Activated CD4-positive, alpha-beta memory T cell treated with anti-CD3 and anti-CD28 coated beads for 36 hours (primary cell): ENCODE results near the gene IMP3. TPM values are rescaled to one million over a fixed set of nuclear protein-coding genes. Genes with fewer than 3 reads are reported as not detected.
A peak's percentile ranks its signal among the peaks of the same experiment; 100 is the strongest.

Experiments used
- CTCF ChIA-PET: fragments of 350-600 bp; sonication (Branson Sonifier 250); formaldehyde crosslinking; loops from one replicate; lab custom pipeline; 2021; ENCODE audit warnings: antibody characterized with exemption, inconsistent platforms; lab: Charles Lee
- POLR2A ChIA-PET: fragments of 350-600 bp; sonication (Branson Sonifier 250); formaldehyde crosslinking; loops from one replicate; lab custom pipeline; 2021; ENCODE audit warnings: antibody characterized with exemption; lab: Charles Lee
- DNase-seq: peaks from one replicate; pipeline ENCODE4 v3.0.0-alpha.2; 2020
- H3K27ac Mint-ChIP-seq: one replicate; pipeline ENCODE4 v1.8.0; 2021; ENCODE audit warnings: mixed read lengths
- H3K27me3 Mint-ChIP-seq: one replicate; pipeline ENCODE4 v1.8.0; 2021; ENCODE audit warnings: mixed read lengths
- H3K36me3 Mint-ChIP-seq: one replicate; pipeline ENCODE4 v1.8.0; 2021; ENCODE audit warnings: mixed read lengths
- H3K4me1 Mint-ChIP-seq: one replicate; pipeline ENCODE4 v1.8.0; 2021; ENCODE audit warnings: low read depth, mixed read lengths
- H3K4me3 Mint-ChIP-seq: one replicate; pipeline ENCODE4 v1.8.0; 2021; ENCODE audit warnings: mild to moderate bottlenecking, mixed read lengths
- H3K9me3 Mint-ChIP-seq: one replicate; pipeline ENCODE4 v1.8.0; 2021; ENCODE audit warnings: mixed read lengths
- intact Hi-C: fragments of 100-400 bp; cut with micrococcal nuclease; formaldehyde crosslinking; loops from one replicate; pipeline ENCODE4 v1.15.1; 2023
- total RNA-seq, 2 experiments: library from RNA; stranded (reverse); gene quantifications; one replicate each; pipeline ENCODE4 v1.2.3, GENCODE V29; 2021

IMP3 gene
- total RNA-seq, 2 experiments from 2014 or later = 71.7 to 72.4 TPM

DNA sequence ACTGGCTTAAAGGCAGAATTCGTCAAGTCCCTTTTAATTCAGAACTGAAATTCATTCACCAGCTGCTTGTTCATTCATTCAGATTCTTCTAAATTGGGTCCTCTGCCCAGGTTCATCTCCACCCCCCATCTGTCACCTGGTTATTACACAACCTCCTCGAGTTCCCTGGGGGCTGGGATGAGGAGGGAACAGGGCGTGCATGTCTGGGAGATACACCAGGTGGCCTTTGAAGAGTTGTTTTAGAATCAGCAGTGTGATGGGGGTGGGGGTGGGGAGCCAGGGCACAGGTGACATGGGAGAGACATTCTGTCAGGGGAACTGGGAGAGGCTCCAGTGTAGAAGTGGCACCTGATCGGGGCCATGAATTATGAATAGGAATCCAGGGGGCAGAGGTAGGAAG is 15.9 kb upstream of the IMP3 start:
- CTCF ChIA-PET = no interaction called here
- no peak for DNase-seq
- Mint-ChIP-seq H3K4me1 (peaks cover 15% of the 10 kb centered on the region), H3K27ac (no peak overlapping the region), H3K9me3 (no peaks in the 10 kb centered on the region), H3K36me3 (no peaks in the 10 kb centered on the region), H3K4me3 (no peak overlapping the region), H3K27me3 (no peaks in the 10 kb centered on the region)
- intact Hi-C loops = no loop called here
- POLR2A ChIA-PET = no interaction called here

DNA sequence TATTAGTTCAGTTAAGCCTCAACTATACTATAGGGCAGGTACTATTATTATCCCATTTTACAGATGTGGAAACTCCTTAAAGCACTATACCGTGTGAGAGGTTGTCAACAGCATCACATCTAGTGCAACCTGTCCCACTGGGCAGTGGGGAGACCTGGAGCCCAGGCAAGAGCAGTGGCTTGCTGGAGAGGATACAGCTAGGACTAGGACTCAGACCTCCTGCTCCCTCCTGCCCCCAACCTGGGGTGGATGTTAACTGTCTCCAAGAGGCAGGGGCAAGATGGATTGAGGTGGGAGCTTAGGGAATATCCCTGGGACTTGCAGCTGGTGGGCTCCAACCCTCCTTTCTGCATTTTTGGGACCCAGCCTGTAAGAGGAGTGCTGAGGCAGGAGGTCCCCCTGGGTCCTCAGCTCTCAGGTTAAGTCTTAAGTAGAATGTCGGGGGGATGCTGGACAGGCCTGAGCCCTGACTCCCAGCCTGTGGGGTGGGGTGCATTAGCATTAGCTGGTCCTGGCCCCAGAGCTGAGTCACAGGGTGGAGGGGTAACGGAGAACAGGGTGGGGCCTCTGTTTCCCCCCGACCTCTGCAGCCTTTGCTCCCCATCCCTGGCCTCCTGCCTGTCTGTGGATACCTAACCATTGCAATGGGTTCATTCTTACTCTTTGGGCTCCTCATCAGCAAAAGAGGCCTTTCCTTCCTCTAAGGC is 14.3 kb upstream of the IMP3 start:
- intact Hi-C loops = no loop called here

DNA sequence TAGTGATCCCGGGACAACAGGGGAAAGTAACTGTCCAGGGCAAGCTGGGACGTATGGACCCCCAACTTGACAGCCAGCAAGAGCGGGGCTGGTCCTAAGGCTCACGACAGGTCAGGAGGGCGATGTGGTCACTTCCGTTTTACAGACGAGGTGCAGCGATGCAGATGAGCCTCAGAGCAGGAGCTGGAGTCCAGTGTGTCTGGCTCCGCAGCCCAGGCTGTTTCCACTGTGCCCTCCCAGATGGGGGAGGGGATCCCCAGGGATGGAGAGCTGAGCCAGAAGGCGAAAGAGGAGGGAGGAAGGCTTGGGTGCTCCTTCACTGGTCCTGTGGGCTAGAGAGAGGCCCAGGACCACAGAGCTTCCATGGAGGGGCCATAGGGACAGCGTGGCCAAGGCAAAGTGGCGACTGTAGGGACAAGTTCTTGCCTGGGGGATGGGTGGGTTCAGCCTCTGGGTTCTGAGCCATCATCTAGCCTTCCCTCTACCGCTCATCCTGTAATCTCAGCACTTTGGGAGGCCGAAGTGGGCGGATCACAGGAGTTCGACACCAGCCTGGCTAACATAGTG is 13.4 kb upstream of the IMP3 start:
- ChIA-PET POLR2A (interaction anchor here (0.6 to 1.5 kb wide), 2 partner anchors 13 to 57 kb away, joined by 3 to 5 read pairs; partner anchors contain the start of gene IMP3), CTCF (no interaction called here)
- H3K4me1 Mint-ChIP-seq = peaks cover 37% of the 10 kb centered on the region
- H3K27ac Mint-ChIP-seq = no peak overlapping the region
- no peaks in the 10 kb centered on the region for H3K27me3 Mint-ChIP-seq
- no peaks in the 10 kb centered on the region for H3K9me3 Mint-ChIP-seq
- no peaks in the 10 kb centered on the region for H3K36me3 Mint-ChIP-seq
- intact Hi-C loops = no loop called here
- no peak for DNase-seq
- H3K4me3 Mint-ChIP-seq = no peak overlapping the region

More for the DNA sequence above, 14.3 kb upstream of the IMP3 start:
- ChIA-PET CTCF (no interaction called here), POLR2A (no interaction called here)
- H3K4me1 Mint-ChIP-seq = peaks cover 30% of the 10 kb centered on the region
- H3K4me3 Mint-ChIP-seq = no peak overlapping the region
- H3K27me3 Mint-ChIP-seq = no peaks in the 10 kb centered on the region
- H3K27ac Mint-ChIP-seq = no peak overlapping the region
- no peak for DNase-seq
- no peaks in the 10 kb centered on the region for H3K9me3 Mint-ChIP-seq
- H3K36me3 Mint-ChIP-seq = no peaks in the 10 kb centered on the region

DNA sequence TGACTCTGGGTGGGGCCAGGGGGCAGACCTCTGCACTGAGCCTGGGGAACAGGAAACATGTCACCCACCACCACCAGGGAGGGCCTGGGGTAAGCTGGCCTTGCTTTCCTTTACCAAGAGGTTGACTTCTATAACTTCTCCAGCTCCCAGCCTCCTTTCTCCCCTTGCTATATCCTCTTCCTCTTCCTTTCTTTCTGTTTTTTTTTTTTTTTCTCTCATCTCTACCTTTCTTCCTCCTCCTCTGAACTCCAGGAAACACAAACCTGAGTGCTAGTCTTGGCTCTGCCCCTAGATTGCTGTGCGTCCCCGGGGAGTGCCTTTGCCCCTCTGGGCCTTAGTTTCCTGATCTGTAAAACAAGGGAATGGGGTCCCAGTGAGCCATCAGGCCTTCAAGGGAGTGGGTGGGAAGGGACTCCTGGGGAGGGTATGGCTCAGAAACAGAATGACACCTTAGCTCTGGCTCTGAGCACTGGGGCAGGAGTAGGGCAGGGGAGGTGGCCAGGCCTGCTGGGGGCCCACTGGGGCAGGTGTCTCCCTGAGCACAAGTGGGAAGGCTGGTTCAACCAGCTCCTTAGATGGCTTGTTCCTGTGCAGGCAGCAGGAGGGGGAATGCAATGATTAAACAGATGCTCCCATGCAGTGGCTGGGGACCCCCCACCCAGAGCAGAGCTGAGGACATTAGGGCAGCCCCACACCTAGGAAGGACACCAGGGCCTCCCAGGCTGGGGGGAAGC is 12.0 kb upstream of the IMP3 start:
- Mint-ChIP-seq H3K4me3 (no peak overlapping the region), H3K27ac (no peak overlapping the region), H3K27me3 (no peaks in the 10 kb centered on the region), H3K36me3 (no peaks in the 10 kb centered on the region), H3K9me3 (no peaks in the 10 kb centered on the region), H3K4me1 (peaks cover 38% of the 10 kb centered on the region)
- CTCF ChIA-PET = interaction anchor here (1.5 kb wide), 1 partner anchor 11 kb away, joined by 5 read pairs; no protein-coding TSS in a partner anchor
- DNase-seq = peak; percentile 17
- POLR2A ChIA-PET = interaction anchor here (1.5 kb wide), 1 partner anchor 12 kb away, joined by 3 read pairs; the partner anchor contains the start of gene IMP3
- intact Hi-C loops = no loop called here

DNA sequence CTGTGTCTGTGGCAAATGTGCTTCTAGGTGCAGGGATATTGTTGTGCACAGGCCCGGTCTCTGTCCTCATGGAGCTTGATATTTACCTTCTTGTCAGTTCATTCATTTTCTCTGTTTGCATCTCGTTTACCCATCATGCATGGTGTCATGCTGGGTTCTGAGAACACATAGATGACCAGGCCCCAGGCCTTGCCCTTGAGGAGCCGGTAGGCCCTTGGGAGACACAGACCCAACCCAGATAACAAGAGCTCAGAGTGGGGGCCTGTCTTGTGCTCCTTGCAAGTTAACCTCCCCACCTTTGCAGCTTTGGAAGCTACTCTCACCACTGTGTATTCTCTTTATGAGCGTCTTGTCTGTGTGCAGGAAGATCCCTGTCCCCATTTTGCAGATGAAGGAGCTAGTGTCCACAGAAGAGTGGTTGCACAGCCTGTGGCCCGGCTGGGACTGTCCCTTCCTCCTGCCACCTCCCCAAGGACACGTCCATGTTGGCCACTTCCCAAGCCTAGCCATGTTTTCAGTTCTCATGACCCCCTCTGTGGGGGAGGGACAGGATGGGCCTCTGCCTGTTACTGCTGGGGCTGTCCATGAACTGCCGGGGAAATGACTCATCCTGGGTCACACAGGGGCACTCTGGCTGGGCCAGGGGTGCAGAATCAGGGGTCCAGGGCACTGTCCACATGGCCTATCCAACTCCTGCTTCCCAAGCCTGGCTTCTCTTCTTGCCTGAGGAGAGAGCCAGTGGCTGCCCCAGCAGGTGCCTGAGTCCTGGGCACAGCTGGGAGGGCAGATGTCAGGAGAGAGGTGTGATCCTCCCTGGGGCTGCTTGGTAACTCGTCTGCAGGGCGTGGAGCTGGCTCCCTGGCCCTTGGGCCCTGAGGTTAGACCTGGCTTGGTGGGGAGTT is 11.1 kb upstream of the IMP3 start:
- Mint-ChIP-seq H3K9me3 (no peaks in the 10 kb centered on the region), H3K27ac (peak overlapping the region; percentile 23), H3K4me1 (peaks cover 44% of the 10 kb centered on the region), H3K4me3 (no peak overlapping the region), H3K27me3 (no peaks in the 10 kb centered on the region), H3K36me3 (no peaks in the 10 kb centered on the region)
- intact Hi-C loops = no loop called here
- ChIA-PET POLR2A (no interaction called here), CTCF (interaction anchor here (1.5 kb wide), 1 partner anchor 10 kb away, joined by 5 read pairs; no protein-coding TSS in a partner anchor)
- DNase-seq = peak; percentile 18

DNA sequence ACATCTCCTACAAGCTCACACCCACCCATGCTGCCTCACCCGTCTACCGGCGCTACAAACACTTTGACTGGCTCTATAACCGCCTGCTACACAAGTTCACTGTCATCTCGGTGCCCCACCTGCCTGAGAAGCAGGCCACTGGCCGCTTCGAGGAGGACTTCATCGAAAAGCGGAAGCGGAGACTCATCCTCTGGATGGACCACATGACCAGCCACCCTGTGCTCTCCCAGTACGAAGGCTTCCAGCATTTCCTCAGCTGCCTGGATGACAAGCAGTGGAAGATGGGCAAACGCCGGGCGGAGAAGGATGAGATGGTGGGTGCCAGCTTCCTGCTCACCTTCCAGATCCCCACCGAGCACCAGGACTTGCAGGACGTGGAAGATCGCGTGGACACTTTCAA is 9.8 kb upstream of the IMP3 start:
- ChIA-PET POLR2A (no interaction called here), CTCF (interaction anchor here (1.0 to 2.0 kb wide), 3 partner anchors 9 to 282 kb away, joined by 3 to 6 read pairs (median 4); no protein-coding TSS in a partner anchor)
- Mint-ChIP-seq H3K27ac (no peak overlapping the region), H3K4me3 (no peak overlapping the region), H3K36me3 (no peaks in the 10 kb centered on the region), H3K9me3 (no peaks in the 10 kb centered on the region), H3K4me1 (peaks cover 44% of the 10 kb centered on the region), H3K27me3 (no peaks in the 10 kb centered on the region)
- DNase-seq = no peak
- intact Hi-C loops = no loop called here

DNA sequence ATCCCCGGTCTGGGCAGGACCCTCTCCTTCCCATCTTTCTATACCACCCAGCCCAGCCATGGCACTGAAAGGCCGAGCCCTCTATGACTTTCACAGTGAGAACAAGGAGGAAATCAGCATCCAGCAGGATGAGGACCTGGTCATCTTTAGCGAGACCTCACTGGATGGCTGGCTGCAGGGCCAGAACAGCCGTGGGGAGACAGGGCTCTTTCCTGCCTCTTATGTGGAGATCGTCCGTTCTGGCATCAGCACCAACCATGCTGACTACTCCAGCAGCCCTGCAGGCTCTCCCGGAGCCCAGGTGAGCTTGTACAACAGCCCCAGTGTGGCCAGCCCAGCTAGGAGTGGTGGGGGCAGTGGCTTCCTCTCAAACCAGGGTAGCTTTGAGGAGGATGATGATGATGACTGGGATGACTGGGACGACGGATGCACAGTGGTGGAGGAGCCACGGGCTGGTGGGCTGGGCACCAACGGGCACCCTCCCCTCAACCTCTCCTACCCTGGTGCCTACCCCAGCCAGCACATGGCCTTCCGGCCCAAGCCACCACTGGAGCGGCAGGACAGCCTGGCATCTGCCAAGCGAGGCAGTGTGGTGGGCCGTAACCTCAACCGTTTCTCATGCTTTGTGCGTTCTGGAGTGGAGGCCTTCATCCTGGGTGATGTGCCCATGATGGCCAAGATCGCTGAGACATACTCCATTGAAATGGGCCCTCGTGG is 9.2 kb upstream of the IMP3 start:
- peaks cover 44% of the 10 kb centered on the region for H3K4me1 Mint-ChIP-seq
- H3K9me3 Mint-ChIP-seq = no peaks in the 10 kb centered on the region
- ChIA-PET POLR2A (no interaction called here), CTCF (interaction anchor here (1.0 to 2.0 kb wide), 3 partner anchors 8 to 281 kb away, joined by 3 to 6 read pairs (median 4); no protein-coding TSS in a partner anchor)
- no peaks in the 10 kb centered on the region for H3K27me3 Mint-ChIP-seq
- no peaks in the 10 kb centered on the region for H3K36me3 Mint-ChIP-seq
- no peak for DNase-seq
- H3K27ac Mint-ChIP-seq = no peak overlapping the region
- intact Hi-C loops = no loop called here
- H3K4me3 Mint-ChIP-seq = peak overlapping the region; percentile 77

DNA sequence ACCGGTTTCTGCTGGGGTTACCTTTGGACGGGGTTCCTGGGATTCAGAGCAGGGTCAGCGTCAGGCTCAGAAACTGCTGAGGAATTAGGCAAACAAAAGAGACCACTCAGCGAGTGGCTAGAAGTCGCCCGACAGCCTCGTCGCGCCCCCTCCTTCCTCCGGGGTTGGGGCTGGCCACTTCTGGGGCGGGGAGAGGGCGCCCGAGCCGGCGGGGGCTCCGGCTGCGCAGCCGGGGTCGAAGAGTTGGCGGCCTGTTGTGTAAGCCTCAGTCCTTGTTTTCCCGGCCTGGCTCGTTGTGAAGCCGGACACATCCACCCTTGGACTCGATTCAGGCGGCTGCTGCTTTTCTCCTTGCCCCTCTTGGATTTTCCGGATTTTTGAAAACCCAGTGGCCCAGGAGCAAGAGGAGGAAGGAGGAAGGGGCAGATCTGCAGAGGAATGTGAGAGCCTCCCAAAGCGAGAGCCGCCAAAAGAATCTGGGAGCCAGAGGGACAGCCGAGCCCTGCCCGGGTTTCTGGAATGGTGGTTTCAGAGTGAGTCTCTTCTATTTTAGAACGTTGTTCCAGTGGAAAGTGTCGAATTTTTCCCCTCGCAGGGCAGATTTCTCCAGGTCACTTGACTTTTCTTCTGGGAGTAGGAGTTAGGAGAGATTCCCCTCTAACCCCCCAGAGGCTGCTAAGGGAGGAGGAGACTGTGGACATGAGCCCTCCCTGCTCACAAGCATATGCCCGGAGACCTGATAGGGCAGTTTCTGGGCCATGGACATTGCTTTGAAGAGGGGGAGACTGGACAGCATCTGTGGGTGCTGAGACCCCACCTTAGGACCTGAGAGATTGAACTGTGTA is 8.4 kb upstream of the IMP3 start:
- Mint-ChIP-seq H3K27me3 (no peaks in the 10 kb centered on the region), H3K27ac (no peak overlapping the region), H3K9me3 (no peaks in the 10 kb centered on the region), H3K4me1 (peaks cover 44% of the 10 kb centered on the region), H3K4me3 (peak overlapping the region; percentile 77), H3K36me3 (no peaks in the 10 kb centered on the region)
- no peak for DNase-seq
- intact Hi-C loops = no loop called here
- CTCF ChIA-PET = interaction anchor here (0.6 to 2.3 kb wide), 11 partner anchors 7 to 280 kb away, joined by 3 to 24 read pairs (median 4); partner anchors contain the start of gene MAN2C1
- POLR2A ChIA-PET = interaction anchor here (0.7 to 2.5 kb wide), 5 partner anchors 10 to 280 kb away, joined by 3 to 14 read pairs (median 3); partner anchors contain the start of genes MAN2C1, PTPN9 and SNUPN

DNA sequence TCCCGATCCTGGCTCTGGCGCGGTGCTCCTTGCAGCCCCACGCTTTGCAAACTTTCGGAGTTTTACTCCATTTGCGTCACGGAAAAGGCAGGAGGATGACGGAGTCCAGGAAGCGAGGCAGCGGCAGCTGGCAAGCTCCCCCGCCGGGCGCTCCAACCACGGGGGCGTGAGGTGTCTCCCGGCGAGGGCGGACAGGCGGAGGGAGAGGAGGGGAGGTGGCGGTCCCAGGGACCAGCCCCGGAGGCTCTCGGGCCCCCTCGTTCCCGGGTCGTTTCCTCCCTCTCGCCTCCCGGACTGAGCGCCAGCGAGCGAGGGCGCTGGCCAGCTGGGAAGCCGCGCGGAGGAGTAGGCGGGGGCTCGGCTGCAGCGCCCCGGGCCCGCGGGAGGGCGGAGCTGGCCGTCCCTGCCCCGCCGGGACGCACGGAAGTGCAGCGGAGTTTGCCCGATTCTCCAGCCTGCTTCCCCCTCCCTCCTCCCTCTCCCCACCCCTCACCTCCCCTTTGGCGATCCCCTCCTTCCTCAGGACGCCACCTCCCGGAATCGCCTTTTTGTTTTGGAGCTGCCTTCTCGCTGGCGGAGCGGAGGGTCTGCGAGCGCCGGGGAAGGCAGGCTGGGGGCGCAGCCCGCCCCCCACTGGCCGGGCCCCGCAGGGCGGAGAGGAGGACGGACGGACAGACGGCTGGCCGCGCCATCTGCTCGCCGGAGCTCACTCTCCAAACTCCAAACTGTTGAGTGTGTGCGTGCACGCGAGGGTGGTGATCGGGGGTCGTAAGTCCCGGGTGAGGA is 7.5 kb upstream of the IMP3 start, which contains the start of gene SNX33:
Gene SNX33, plus strand, starts transcription at position 543 of the 786 bp plus-strand sequence. CDS start 1,191 bp downstream, outside the sequence.
- ChIA-PET CTCF (interaction anchor here (0.6 to 2.3 kb wide), 19 partner anchors 9 to 313 kb away, joined by 3 to 24 read pairs (median 3); partner anchors contain the start of genes MAN2C1 and PTPN9), POLR2A (interaction anchor here (0.7 to 2.5 kb wide), 7 partner anchors 9 to 281 kb away, joined by 3 to 14 read pairs (median 3); partner anchors contain the start of genes MAN2C1, PTPN9 and SNUPN)
- no peaks in the 10 kb centered on the region for H3K9me3 Mint-ChIP-seq
- H3K4me3 Mint-ChIP-seq = peak within 1 kb of the TSS; percentile 83
- no peaks in the 10 kb centered on the region for H3K36me3 Mint-ChIP-seq
- H3K4me1 Mint-ChIP-seq = peaks cover 44% of the 10 kb centered on the region
- H3K27ac Mint-ChIP-seq = peak within 1 kb of the TSS; percentile 65
- no peaks in the 10 kb centered on the region for H3K27me3 Mint-ChIP-seq
- peak; percentile 77 for DNase-seq
- intact Hi-C loops = no loop called here
